Mesenchymal stem cell (in vitro differentiated cells and primary cell): Measurements from ENCODE around the gene TLR7.
A peak's percentile ranks its signal among the peaks of the same experiment; 100 is the strongest.

Experiments
- DNase-seq: peaks from one replicate; pipeline ENCODE4 v3.0.0-alpha.2; 2013
- H2AFZ ChIP-seq: one replicate; pipeline ENCODE4 v1.6.1; 2013; ENCODE audit warnings: low read depth, mild to moderate bottlenecking, control low read depth, inconsistent platforms, low read length, moderate library complexity
- H2AK5ac ChIP-seq: 2 replicates; pipeline ENCODE4 v1.6.1; 2013; ENCODE audit warnings: low read length, moderate library complexity, mild to moderate bottlenecking, inconsistent platforms; ENCODE audit not compliant: severe bottlenecking
- H2BK120ac ChIP-seq: one replicate; pipeline ENCODE4 v1.6.1; 2013; ENCODE audit warnings: low read depth, mild to moderate bottlenecking, inconsistent platforms, low read length, moderate library complexity
- H2BK12ac ChIP-seq, 2 experiments: one replicate each; pipeline ENCODE4 v1.6.1; 2013; ENCODE audit warnings: inconsistent platforms in 2 of 2, low read length in 2 of 2, mild to moderate bottlenecking in 2 of 2, moderate library complexity in 2 of 2, control low read depth in 1 of 2
- H2BK15ac ChIP-seq: one replicate; pipeline ENCODE4 v1.6.1; 2013; ENCODE audit warnings: mild to moderate bottlenecking, low read depth, inconsistent platforms; ENCODE audit not compliant: poor library complexity, severe bottlenecking
- H2BK5ac ChIP-seq: 2 replicates; pipeline ENCODE4 v1.6.1; 2013; ENCODE audit warnings: low read depth, mild to moderate bottlenecking, low read length, control low read depth, inconsistent platforms; ENCODE audit not compliant: poor library complexity, severe bottlenecking
- H3K14ac ChIP-seq, 2 experiments: one replicate each; pipeline ENCODE4 v1.6.1; 2013; ENCODE audit warnings: inconsistent platforms in 2 of 2, low read length in 2 of 2, control low read depth in 1 of 2, mild to moderate bottlenecking in 1 of 2, moderate library complexity in 1 of 2
- H3K18ac ChIP-seq, 2 experiments: one replicate each; pipeline ENCODE4 v1.6.1; 2013; ENCODE audit warnings: inconsistent platforms in 2 of 2, low read length in 2 of 2, control low read depth in 1 of 2, low read depth in 1 of 2, mild to moderate bottlenecking in 1 of 2
- H3K23ac ChIP-seq, 2 experiments: one replicate each; pipeline ENCODE4 v1.6.1; 2013; ENCODE audit warnings: inconsistent platforms in 2 of 2, low read length in 2 of 2, mild to moderate bottlenecking in 2 of 2, moderate library complexity in 2 of 2, control low read depth in 1 of 2
- H3K27ac ChIP-seq: 2 replicates; pipeline ENCODE4 v1.5.1; 2013; ENCODE audit warnings: mild to moderate bottlenecking, moderate library complexity, low read length, control low read depth, inconsistent platforms; ENCODE audit not compliant: poor library complexity, severe bottlenecking
- H3K27me3 ChIP-seq, 2 experiments: 2 replicates each; pipeline versions ENCODE4 v1.6.1 to v1.7.0; 2013; ENCODE audit warnings: low read length in 2 of 2, mild to moderate bottlenecking in 2 of 2, moderate library complexity in 2 of 2, control low read depth in 1 of 2, inconsistent platforms in 1 of 2; ENCODE audit not compliant: control insufficient read depth in 1 of 2, insufficient read depth in 1 of 2
- H3K36me3 ChIP-seq, 2 experiments: 2 replicates each; pipeline versions ENCODE4 v1.6.1 to v1.7.0; 2013; ENCODE audit warnings: low read length in 2 of 2, control low read depth in 1 of 2, inconsistent platforms in 1 of 2, low read depth in 1 of 2, mild to moderate bottlenecking in 1 of 2; ENCODE audit not compliant: insufficient read depth in 2 of 2, control insufficient read depth in 1 of 2
- H3K4ac ChIP-seq, 2 experiments: one replicate each; pipeline ENCODE4 v1.6.1; 2013; ENCODE audit warnings: inconsistent platforms in 2 of 2, low read length in 2 of 2, mild to moderate bottlenecking in 2 of 2, moderate library complexity in 2 of 2, control low read depth in 1 of 2, low read depth in 1 of 2
- H3K4me1 ChIP-seq: 2 replicates; pipeline ENCODE4 v1.6.1; 2013; ENCODE audit warnings: low read depth, low read length, control low read depth; ENCODE audit not compliant: control insufficient read depth, insufficient read depth
- H3K4me2 ChIP-seq: 2 replicates; pipeline ENCODE4 v1.6.1; 2013; ENCODE audit warnings: low read length, mild to moderate bottlenecking, inconsistent platforms; ENCODE audit not compliant: poor library complexity, severe bottlenecking
- H3K4me3 ChIP-seq, 2 experiments: 2 replicates each; pipeline versions ENCODE4 v1.5.1 to v1.7.0; 2013; ENCODE audit warnings: low read length in 2 of 2, mild to moderate bottlenecking in 2 of 2, control low read depth in 1 of 2, low read depth in 1 of 2; ENCODE audit not compliant: insufficient read depth in 1 of 2
- H3K79me1 ChIP-seq: replicated peaks from 2 replicates; pipeline ENCODE4 v1.6.1; 2013; ENCODE audit warnings: mild to moderate bottlenecking, control low read depth, low read length, inconsistent platforms; ENCODE audit not compliant: poor library complexity, severe bottlenecking
- H3K9ac ChIP-seq: 2 replicates; pipeline ENCODE4 v1.7.0; 2013; ENCODE audit warnings: mild to moderate bottlenecking, low read length, moderate library complexity
- H3K9me3 ChIP-seq: 2 replicates; pipeline ENCODE4 v1.7.0; 2013; ENCODE audit warnings: mild to moderate bottlenecking, low read length; ENCODE audit not compliant: control insufficient read depth
- H4K8ac ChIP-seq: one replicate; pipeline ENCODE4 v1.6.1; 2013; ENCODE audit warnings: inconsistent platforms, mild to moderate bottlenecking, low read length, moderate library complexity
- H4K91ac ChIP-seq: one replicate; pipeline ENCODE4 v1.6.1; 2013; ENCODE audit warnings: mild to moderate bottlenecking, low read length, inconsistent platforms
- WGBS: methylation state at CpG from one replicate; pipeline ENCODE4 v1.1.7; 2013; ENCODE audit warnings: mixed read lengths; 5-methylcytosine and 5-hydroxymethylcytosine counted together

The TLR7 gene

DNA sequence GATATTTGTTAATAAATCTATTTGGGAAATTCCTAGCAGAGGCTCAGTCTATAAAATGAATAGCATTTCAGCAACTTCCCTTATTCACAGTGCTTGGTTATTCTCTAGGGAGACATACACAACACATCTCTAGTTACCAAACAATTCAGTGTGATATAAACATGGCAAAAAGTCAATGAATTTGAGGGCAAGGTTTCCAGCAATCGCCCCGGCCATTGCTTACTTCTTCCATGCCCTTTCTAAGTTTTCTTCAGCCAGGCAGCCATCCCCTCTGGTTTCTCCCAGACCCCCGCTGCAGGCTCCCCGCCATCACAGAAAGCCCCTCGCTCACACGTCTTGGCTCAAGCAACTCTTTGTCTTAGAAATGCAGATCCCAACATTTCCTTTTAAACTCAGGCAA lies 4.4 kb downstream of the TLR7 start:
- WGBS: 85% methylated on average over 4 of the region's 6 CpGs
- Histone ChIP-seq H2BK120ac (no peak overlapping the region), H2BK12ac (no peak overlapping the region)

DNA sequence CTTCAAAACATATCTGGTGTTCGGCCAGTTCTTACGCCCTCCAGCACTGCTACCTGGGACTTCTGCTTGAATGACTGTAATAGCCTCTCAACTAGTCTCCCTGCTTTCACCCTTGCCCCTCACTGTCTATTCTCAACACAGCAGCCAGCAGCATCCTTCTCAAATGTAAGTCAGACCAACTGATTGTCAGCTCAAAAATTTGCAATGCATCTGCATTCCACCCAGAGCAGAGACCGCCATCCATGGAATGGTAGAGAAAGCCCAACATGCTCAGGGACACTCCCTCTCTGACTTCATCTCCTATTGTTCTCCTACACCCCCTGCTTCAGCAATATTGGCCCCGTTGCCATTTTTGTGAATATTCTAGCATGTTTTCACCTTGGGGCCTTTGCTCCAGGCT lies 5.9 kb downstream of the TLR7 start:
- no peak overlapping the region for H3K27ac ChIP-seq
- no peak overlapping the region for H3K9ac ChIP-seq
- no peaks in the 10 kb centered on the region for H3K36me3 ChIP-seq
- H3K79me1 ChIP-seq: no peaks in the 10 kb centered on the region
- peaks cover 0 to 17% of the 10 kb centered on the region in 2 experiments for H3K27me3 ChIP-seq
- H2BK15ac ChIP-seq: no peak overlapping the region
- WGBS: 92% methylated on average over 4 of the region's 4 CpGs
- H3K4me3 ChIP-seq: no peak overlapping the region
- H2AFZ ChIP-seq: no peak overlapping the region
- H2BK120ac ChIP-seq: no peak overlapping the region
- no peak overlapping the region for H2BK12ac ChIP-seq
- H3K18ac ChIP-seq: no peak overlapping the region
- no peak for DNase-seq
- H3K4me2 ChIP-seq: no peak overlapping the region
- H3K9me3 ChIP-seq: no peaks in the 10 kb centered on the region
- no peak overlapping the region for H3K14ac ChIP-seq
- H4K91ac ChIP-seq: no peak overlapping the region
- H4K8ac ChIP-seq: no peak overlapping the region
- H2BK5ac ChIP-seq: no peak overlapping the region
- no peak overlapping the region for H2AK5ac ChIP-seq
- H3K4me1 ChIP-seq: no peaks in the 10 kb centered on the region
- H3K4ac ChIP-seq: no peak overlapping the region
- no peak overlapping the region for H3K23ac ChIP-seq

More for the DNA sequence above, 4.4 kb downstream of the TLR7 start:
- Histone ChIP-seq H2AK5ac (no peak overlapping the region), H3K9me3 (no peaks in the 10 kb centered on the region), H4K8ac (no peak overlapping the region), H3K27me3 (peaks cover 0 to 7% of the 10 kb centered on the region in 2 experiments), H3K23ac (no peak overlapping the region), H2BK15ac (no peak overlapping the region), H3K4me3 (no peak overlapping the region), H4K91ac (no peak overlapping the region), H3K14ac (no peak overlapping the region), H3K4me1 (no peaks in the 10 kb centered on the region), H3K9ac (no peak overlapping the region), H2BK5ac (no peak overlapping the region), H2AFZ (no peak overlapping the region), H3K79me1 (no peaks in the 10 kb centered on the region), H3K4me2 (no peak overlapping the region), H3K18ac (no peak overlapping the region), H3K4ac (no peak overlapping the region), H3K27ac (no peak overlapping the region), H3K36me3 (no peaks in the 10 kb centered on the region)
- no peak for DNase-seq

DNA sequence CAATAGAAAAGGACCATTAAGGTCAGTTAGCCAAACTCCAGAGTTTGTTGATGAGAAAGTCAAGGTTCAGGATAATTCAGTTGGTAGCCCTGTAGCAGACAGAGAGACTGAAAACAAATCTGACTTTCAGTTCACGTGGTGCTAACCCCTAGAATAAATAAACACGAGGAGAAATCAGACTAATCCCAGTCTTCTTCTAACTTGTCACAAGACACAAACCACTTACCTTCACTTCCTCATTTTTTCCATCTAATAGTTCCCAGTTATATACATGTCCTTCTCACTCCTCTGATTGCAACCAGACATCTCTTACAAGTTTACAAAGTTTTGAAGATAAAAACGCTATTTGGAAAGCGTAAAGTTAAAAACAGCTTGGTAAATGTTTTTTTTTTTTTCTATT lies 7.7 kb downstream of the TLR7 start:
- no peak overlapping the region for H3K4ac ChIP-seq
- H2AK5ac ChIP-seq: no peak overlapping the region
- H3K27me3 ChIP-seq: peaks cover 0 to 22% of the 10 kb centered on the region in 2 experiments
- WGBS: 10% methylated on average over 2 of the region's 4 CpGs
- no peak overlapping the region for H2BK15ac ChIP-seq
- no peak overlapping the region for H3K23ac ChIP-seq
- H2BK12ac ChIP-seq: no peak overlapping the region
- no peaks in the 10 kb centered on the region for H3K79me1 ChIP-seq
- H3K9ac ChIP-seq: no peak overlapping the region
- H2BK5ac ChIP-seq: no peak overlapping the region
- no peak overlapping the region for H3K27ac ChIP-seq
- no peak overlapping the region for H3K4me2 ChIP-seq
- H3K18ac ChIP-seq: no peak overlapping the region
- H3K9me3 ChIP-seq: no peaks in the 10 kb centered on the region
- no peak overlapping the region for H4K8ac ChIP-seq
- H2BK120ac ChIP-seq: no peak overlapping the region
- H3K14ac ChIP-seq: no peak overlapping the region
- no peak overlapping the region for H2AFZ ChIP-seq
- no peak overlapping the region for H3K4me3 ChIP-seq
- H4K91ac ChIP-seq: no peak overlapping the region
- no peaks in the 10 kb centered on the region for H3K36me3 ChIP-seq
- H3K4me1 ChIP-seq: no peaks in the 10 kb centered on the region
- peak; percentile 6 for DNase-seq

DNA sequence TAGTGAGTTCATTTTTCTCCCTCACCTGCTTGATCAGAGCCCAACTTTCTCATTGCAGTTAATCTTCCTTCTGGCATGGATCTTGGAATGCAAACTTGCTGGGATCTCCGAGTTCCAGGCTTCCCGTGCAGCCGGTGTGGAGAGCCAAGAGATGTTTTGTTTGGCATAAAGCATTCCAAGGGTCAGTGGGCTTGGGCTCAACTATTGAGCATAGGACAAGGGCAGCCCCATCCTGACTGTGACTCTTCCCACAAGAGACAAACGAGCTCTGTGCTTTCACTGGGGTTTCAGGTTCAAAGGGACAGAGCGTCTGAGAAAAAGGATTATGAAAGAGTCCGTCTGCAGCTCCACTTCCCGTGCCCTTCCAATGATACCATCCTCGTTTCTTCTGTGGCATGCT lies 10.5 kb downstream of the TLR7 start:
- Histone ChIP-seq H3K79me1 (no peaks in the 10 kb centered on the region), H3K18ac (no peak overlapping the region)
- no peak for DNase-seq

More for the DNA sequence above, 10.5 kb downstream of the TLR7 start:
- H3K4ac ChIP-seq: no peak overlapping the region
- no peak overlapping the region for H2AFZ ChIP-seq
- H3K4me1 ChIP-seq: no peaks in the 10 kb centered on the region
- 61% methylated on average over 5 of the region's 8 CpGs for WGBS
- H3K14ac ChIP-seq: no peak overlapping the region
- no peak overlapping the region for H3K23ac ChIP-seq
- H3K4me3 ChIP-seq: no peak overlapping the region
- no peak overlapping the region for H2AK5ac ChIP-seq
- H3K4me2 ChIP-seq: no peak overlapping the region
- peaks cover 0 to 29% of the 10 kb centered on the region in 2 experiments for H3K27me3 ChIP-seq
- no peak overlapping the region for H2BK12ac ChIP-seq
- H3K9me3 ChIP-seq: no peaks in the 10 kb centered on the region
- no peak overlapping the region for H2BK120ac ChIP-seq
- no peak overlapping the region for H3K27ac ChIP-seq
- no peak overlapping the region for H4K8ac ChIP-seq
- no peaks in the 10 kb centered on the region for H3K36me3 ChIP-seq
- no peak overlapping the region for H3K9ac ChIP-seq
- H4K91ac ChIP-seq: no peak overlapping the region
- no peak overlapping the region for H2BK5ac ChIP-seq
- H2BK15ac ChIP-seq: no peak overlapping the region
